ENCODE measurements around the gene MUS81. TPM values are rescaled to one million over a fixed set of nuclear protein-coding genes. Genes with fewer than 3 reads are reported as not detected.
A peak's percentile ranks its signal among the peaks of the same experiment; 100 is the strongest.
"Not testable (repeated sequence)": the region's sequence is repeated elsewhere in the genome, so short reads cannot be mapped to it uniquely, and the experiment has no call there.

Gene MUS81
- total RNA-seq, 1 donor: 71.2 TPM

DNA sequence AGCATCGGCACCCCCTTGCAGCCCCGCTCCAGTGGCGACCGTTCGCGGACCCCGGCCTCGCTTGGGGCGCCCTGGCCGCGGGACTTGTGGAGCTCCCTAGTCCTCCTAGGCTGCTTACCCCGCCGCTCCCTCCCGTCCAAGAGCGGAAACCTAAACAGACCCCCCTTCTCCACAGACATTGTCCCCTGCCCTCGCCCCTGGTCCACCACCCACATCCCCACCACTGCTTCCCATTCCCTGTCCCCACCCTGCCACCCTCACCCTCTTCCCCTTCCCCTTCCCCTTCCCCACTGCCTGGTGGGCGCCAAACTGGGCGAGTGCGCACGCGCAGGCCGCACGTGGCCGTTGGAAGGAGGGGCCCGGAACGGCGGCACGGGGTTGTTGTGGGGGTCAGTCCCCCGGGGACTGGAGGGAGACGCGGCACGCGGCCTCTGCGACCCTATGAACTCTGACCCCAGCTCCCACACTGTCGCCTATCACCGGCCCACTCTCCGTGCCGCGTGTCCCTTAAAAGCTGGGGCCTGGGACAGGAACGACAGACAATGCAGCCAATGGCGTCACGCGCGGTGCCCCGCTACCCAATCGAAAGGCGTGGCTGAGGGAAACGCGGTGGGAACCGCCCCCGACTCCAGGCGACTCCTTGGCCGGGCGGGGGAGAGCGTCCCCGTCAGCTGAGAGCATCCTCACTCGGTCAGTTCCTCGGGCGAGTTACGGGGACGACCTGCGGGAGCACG lies 26.8 kb upstream of the MUS81 start, which contains the start of gene SNX32:
Gene SNX32 (plus strand): TSS at position 667 of the 734 bp plus-strand sequence. CDS start 103 bp downstream, outside the sequence.
- peak within 1 kb of the TSS; percentile 72 for H3K4me3 ChIP-seq (ENCODE audit: low read depth, low read length)
- TF ChIP-seq, protein P1, sequence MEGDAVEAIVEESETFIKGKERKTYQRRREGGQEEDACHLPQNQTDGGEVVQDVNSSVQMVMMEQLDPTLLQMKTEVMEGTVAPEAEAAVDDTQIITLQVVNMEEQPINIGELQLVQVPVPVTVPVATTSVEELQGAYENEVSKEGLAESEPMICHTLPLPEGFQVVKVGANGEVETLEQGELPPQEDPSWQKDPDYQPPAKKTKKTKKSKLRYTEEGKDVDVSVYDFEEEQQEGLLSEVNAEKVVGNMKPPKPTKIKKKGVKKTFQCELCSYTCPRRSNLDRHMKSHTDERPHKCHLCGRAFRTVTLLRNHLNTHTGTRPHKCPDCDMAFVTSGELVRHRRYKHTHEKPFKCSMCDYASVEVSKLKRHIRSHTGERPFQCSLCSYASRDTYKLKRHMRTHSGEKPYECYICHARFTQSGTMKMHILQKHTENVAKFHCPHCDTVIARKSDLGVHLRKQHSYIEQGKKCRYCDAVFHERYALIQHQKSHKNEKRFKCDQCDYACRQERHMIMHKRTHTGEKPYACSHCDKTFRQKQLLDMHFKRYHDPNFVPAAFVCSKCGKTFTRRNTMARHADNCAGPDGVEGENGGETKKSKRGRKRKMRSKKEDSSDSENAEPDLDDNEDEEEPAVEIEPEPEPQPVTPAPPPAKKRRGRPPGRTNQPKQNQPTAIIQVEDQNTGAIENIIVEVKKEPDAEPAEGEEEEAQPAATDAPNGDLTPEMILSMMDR (IDR thresholded peaks at IDR 0.05; ENCODE audit: insufficient read depth, low read depth, low read length): no peak
- peak; percentile 91 for DNase-seq (ENCODE audit: low read depth)

DNA sequence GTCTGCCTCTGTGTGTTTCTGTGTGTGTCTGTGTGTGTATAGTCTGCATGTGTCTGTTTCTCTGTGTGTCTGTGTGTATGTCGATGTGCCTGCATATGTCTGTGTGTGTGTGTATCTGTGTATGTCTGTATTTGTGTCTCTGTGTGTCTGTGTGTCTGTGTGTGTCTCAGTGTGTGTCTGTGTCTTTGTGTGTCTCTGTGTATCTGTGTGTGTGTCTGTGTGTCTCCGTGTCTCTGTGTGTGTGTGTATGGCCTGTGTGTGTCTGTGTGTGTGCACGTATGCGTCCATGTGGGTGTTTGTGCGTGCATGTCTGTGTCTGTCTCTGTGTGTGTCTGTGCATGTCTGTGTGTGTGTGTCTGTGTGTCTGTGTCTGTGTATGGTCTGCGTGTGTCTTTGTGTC lies 26.0 kb upstream of the MUS81 start:
- no peak for DNase-seq (ENCODE audit: low read depth)
- TF ChIP-seq, protein P1 (IDR thresholded peaks at IDR 0.05; ENCODE audit: insufficient read depth, low read depth, low read length): no peak
- peak overlapping the region; percentile 72 for H3K4me3 ChIP-seq (ENCODE audit: low read depth, low read length)

DNA sequence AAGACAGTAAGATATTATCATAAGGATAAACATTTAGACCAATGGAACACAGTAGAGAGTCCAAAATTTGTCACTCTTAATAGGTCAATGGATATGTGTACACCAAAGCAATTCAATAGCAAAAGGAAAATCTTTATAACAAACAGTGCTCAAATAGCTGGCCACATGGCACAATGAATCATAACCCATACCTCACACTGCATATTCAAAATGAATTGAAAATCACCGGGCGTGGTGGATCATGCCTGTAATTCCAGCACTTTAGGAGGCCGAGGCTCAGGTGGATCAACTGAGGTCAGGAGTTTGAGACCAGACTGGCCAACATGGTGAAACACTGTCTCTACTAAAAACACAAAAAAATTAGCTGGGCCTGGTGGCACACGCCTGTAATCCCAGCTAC lies 18.1 kb upstream of the MUS81 start:
- TF ChIP-seq, protein P1 (IDR thresholded peaks at IDR 0.05; ENCODE audit: insufficient read depth, low read depth, low read length): no peak
- no peak overlapping the region for H3K4me3 ChIP-seq (ENCODE audit: low read depth, low read length)
- DNase-seq (ENCODE audit: low read depth): no peak

DNA sequence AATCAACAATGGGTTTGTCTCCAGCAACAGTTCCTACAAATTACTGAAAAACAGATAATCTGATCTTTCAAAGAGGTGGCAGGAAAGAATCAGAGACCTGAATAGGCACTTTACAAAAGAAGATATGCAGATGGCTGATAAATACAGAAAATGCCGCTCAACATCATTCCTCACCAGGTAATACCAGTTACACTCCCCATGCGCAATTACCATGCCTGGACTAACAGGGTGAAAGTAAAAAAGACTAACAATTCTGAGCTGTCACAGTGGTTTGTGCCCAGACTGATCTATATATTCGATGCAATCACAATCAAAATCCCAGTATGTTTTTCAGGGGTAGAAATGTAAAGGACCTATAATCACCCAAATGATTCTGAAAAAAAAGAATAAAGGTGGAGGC lies 16.4 kb upstream of the MUS81 start:
- DNase-seq (ENCODE audit: low read depth): no peak
- H3K4me3 ChIP-seq (ENCODE audit: low read depth, low read length): no peak overlapping the region
- TF ChIP-seq, protein P1 (IDR thresholded peaks at IDR 0.05; ENCODE audit: insufficient read depth, low read depth, low read length): no peak

DNA sequence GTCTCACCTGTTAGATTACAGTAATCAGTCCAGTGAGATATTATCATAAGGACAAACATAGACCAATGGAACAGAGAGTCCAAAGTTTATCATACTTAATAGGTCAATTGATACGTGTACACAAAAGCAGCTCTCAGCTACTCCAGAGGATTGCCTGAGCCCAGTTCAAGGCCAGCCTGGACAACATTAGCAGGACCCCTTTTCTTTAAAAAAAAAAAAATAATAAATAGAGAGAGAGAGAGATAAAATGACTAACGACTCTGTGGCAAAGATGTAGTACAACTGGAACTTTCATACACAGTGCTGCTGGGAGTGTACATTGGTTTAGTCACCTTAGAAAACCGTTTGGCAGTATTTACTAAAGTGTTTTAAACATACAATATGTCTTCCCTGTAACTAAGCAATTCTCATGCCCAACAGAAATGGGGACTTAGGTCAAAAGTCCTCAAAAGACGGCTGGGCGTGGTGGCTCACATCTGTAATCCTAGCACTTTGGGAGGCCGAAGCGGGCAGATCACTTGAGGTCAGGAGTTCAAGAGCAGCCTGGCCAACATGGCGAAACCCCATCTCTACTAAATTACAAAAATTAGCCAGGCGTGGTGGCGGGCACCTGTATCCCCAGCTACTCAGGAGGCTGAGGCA lies 15.9 kb upstream of the MUS81 start:
- TF ChIP-seq, protein P1 (IDR thresholded peaks at IDR 0.05; ENCODE audit: insufficient read depth, low read depth, low read length): no peak

DNA sequence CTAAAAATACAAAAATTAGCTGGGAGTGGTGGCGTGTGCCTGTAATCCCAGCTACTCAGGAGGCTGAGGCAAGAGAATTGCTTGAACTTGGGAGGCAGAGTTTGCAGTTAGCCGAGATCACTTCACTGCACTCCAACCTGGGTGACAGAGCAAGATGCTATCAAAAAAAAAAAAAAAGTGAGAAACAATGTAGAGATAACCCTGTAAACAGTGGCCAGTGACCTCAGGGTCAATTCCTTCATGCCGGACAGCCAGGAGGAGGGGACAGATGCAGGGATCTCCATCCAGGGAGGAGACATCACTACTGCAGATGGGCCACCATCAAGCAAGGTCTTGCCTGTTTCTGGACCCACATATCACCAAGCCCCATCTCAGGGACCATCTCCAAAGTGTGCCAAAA lies 12.5 kb upstream of the MUS81 start:
- TF ChIP-seq, protein P1 (IDR thresholded peaks at IDR 0.05; ENCODE audit: insufficient read depth, low read depth, low read length): no peak
- DNase-seq (ENCODE audit: low read depth): no peak
- H3K4me3 ChIP-seq (ENCODE audit: low read depth, low read length): no peak overlapping the region

More for the DNA sequence above, 15.9 kb upstream of the MUS81 start:
- no peak overlapping the region for H3K4me3 ChIP-seq (ENCODE audit: low read depth, low read length)
- DNase-seq (ENCODE audit: low read depth): no peak

DNA sequence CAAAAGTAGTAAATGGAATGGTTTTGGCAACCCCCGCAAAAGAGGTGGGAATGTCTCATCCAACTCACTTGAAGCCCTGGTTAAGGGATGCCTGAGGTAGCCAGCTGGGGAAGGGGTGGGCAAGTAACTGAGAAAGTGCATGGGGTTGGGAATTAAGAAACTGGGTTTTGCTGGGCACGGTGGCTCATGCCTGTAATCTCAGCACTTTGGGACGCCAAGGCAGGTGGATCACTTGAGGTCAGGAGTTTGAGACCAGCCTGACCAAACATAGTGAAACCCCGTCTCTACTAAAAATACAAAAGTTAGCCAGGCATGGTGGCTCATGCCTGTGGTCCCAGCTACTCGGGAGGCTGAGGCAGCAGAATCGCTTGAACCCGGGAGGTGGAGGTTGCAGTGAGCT lies 11.5 kb upstream of the MUS81 start:
- not testable (repeated sequence) for DNase-seq (ENCODE audit: low read depth); H3K4me3 ChIP-seq (ENCODE audit: low read depth, low read length)

Measured in fibroblast of villous mesenchyme (primary cell).